Stomach (tissue), 4 donors: Measurements from ENCODE around the gene BTD.

ENCODE experiments used
- CTCF ChIP-seq, 7 experiments: fragments of 450-650 bp in 4 of 7; fragments of 200-600 bp in 3 of 7; sonication (generic) in 3 of 7; IDR thresholded peaks; one replicate each; pipeline ENCODE4 v1.5.1; 2016 to 2019; ENCODE audit warnings: antibody characterized with exemption in 7 of 7, control low read depth in 2 of 7, mild to moderate bottlenecking in 1 of 7
- POLR2A ChIP-seq, 4 donors: fragments of 450-650 bp; IDR thresholded peaks; one replicate each; pipeline ENCODE4 v1.6.1; 2016; ENCODE audit warnings: antibody characterized with exemption in 4 of 4, control low read depth in 2 of 4, mild to moderate bottlenecking in 1 of 4, moderate library complexity in 1 of 4
- POLR2AphosphoS5 ChIP-seq, 3 donors: sonication (generic); formaldehyde crosslinking; IDR thresholded peaks; one replicate each; pipeline ENCODE4 v1.6.1; 2016; ENCODE audit warnings: antibody characterized with exemption in 3 of 3

- TF ChIP-seq POLR2A (IDR thresholded peaks at IDR 0.05) (no peak), CTCF (IDR thresholded peaks at IDR 0.05) (no peak), POLR2AphosphoS5 (IDR thresholded peaks at IDR 0.05) (no peak)
Observed at GRCh38 chr3:15556512-15556911, 45.0 kb upstream of the BTD start.
